Loucy (cell line): ENCODE data around the gene UNC13B.

Experiments used
- EZH2phosphoT487 ChIP-seq: fragments of 200-600 bp; IDR thresholded peaks from 2 replicates; pipeline ENCODE4 v1.6.1; 2018; ENCODE audit warnings: antibody characterized with exemption, mild to moderate bottlenecking, moderate library complexity, borderline replicate concordance
- TF ChIP-seq, protein P1 (sequence below): fragments of 200-600 bp; sonication (generic); conservative IDR thresholded peaks from 2 replicates; pipeline ENCODE4 v1.5.1; 2014; ENCODE audit warnings: mild to moderate bottlenecking, antibody characterized with exemption, low read length

DNA sequence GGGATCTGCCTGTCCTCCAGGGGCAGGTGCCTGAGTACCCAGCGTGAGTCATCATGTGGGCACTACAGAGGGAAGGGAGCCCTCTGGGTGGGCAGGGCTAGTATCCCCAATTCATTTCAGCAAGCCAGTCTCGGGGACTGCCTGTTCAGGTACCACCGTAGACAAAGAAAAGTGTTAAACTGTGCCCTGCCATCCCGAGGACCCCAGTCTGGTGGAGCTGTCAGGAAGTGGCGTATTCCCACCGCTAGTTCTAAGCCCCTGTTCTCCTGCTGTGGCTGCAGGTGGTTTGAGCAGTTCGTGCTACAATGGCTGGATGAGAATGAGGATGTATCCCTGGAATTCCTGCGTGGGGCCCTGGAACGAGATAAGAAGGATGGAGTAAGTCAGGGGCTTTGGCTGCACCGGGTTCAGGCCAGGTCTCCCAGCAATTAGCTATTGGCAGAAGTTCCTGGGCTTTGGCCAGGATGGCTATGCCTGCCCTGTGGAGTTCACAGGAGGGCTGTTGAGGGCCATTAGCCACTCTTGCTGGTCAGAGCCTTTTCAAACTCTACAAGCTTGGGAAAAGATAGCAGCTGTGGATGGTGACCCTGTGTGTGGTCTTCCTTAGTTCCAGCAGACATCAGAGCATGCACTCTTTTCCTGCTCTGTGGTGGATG, 234.9 kb downstream of the UNC13B start:
- TF ChIP-seq, protein P1, sequence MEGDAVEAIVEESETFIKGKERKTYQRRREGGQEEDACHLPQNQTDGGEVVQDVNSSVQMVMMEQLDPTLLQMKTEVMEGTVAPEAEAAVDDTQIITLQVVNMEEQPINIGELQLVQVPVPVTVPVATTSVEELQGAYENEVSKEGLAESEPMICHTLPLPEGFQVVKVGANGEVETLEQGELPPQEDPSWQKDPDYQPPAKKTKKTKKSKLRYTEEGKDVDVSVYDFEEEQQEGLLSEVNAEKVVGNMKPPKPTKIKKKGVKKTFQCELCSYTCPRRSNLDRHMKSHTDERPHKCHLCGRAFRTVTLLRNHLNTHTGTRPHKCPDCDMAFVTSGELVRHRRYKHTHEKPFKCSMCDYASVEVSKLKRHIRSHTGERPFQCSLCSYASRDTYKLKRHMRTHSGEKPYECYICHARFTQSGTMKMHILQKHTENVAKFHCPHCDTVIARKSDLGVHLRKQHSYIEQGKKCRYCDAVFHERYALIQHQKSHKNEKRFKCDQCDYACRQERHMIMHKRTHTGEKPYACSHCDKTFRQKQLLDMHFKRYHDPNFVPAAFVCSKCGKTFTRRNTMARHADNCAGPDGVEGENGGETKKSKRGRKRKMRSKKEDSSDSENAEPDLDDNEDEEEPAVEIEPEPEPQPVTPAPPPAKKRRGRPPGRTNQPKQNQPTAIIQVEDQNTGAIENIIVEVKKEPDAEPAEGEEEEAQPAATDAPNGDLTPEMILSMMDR, result no peak
- no peak for TF ChIP-seq EZH2phosphoT487
